Activated T-cell treated with anti-CD3 and anti-CD28 coated beads, Interleukin-2, amount 50 U/mL, for 24 hours (primary cell): ENCODE data around the gene PIGV.
"Not testable (repeated sequence)": the region's sequence is repeated elsewhere in the genome, so short reads cannot be mapped to it uniquely, and the experiment has no call there.

ENCODE experiments used
- DNase-seq: peaks from one replicate; pipeline ENCODE4 v3.0.0-alpha.2; 2020
- H3K27ac Mint-ChIP-seq: 2 replicates; pipeline ENCODE4 v1.8.0; 2020; ENCODE audit warnings: mild to moderate bottlenecking, mixed read lengths
- H3K27me3 Mint-ChIP-seq: 2 replicates; pipeline ENCODE4 v1.8.0; 2020; ENCODE audit warnings: mixed read lengths
- H3K36me3 Mint-ChIP-seq: 2 replicates; pipeline ENCODE4 v1.8.0; 2020; ENCODE audit warnings: low read depth, mixed read lengths
- H3K4me1 Mint-ChIP-seq: 2 replicates; pipeline ENCODE4 v1.8.0; 2020; ENCODE audit warnings: low read depth, mixed read lengths
- H3K4me3 Mint-ChIP-seq: 2 replicates; pipeline ENCODE4 v1.8.0; 2020; ENCODE audit warnings: mild to moderate bottlenecking, moderate library complexity, mixed read lengths
- H3K9me3 Mint-ChIP-seq: 2 replicates; pipeline ENCODE4 v1.8.0; 2020; ENCODE audit warnings: mixed read lengths

PIGV gene

GRCh38 chr1:26827663-26828062 is 39.9 kb downstream of the PIGV start:
- Mint-ChIP-seq H3K27ac (peak overlapping the region; percentile 98), H3K27me3 (no peaks in the 10 kb centered on the region), H3K4me3 (peak overlapping the region; percentile 97), H3K4me1 (peaks cover 70% of the 10 kb centered on the region), H3K36me3 (peaks cover 59% of the 10 kb centered on the region), H3K9me3 (no peaks in the 10 kb centered on the region)
- no peak for DNase-seq

GRCh38 chr1:26828411-26828991 is 40.8 kb downstream of the PIGV start:
- Mint-ChIP-seq H3K27me3 (no peaks in the 10 kb centered on the region), H3K27ac (peak overlapping the region; percentile 98), H3K9me3 (no peaks in the 10 kb centered on the region), H3K4me1 (peaks cover 73% of the 10 kb centered on the region), H3K4me3 (peak overlapping the region; percentile 97), H3K36me3 (peaks cover 67% of the 10 kb centered on the region)
- DNase-seq, result no peak

GRCh38 chr1:26829184-26829911 is 41.6 kb downstream of the PIGV start:
- Mint-ChIP-seq H3K36me3 (peaks cover 76% of the 10 kb centered on the region), H3K4me1 (peaks cover 82% of the 10 kb centered on the region), H3K27ac (peak overlapping the region; percentile 98), H3K9me3 (no peaks in the 10 kb centered on the region), H3K4me3 (peak overlapping the region; percentile 97), H3K27me3 (no peaks in the 10 kb centered on the region)
- no peak for DNase-seq

GRCh38 chr1:26831059-26831458 is 43.3 kb downstream of the PIGV start:
- Mint-ChIP-seq H3K27me3 (no peaks in the 10 kb centered on the region), H3K27ac (peak overlapping the region; percentile 98), H3K36me3 (peaks cover 93% of the 10 kb centered on the region), H3K4me1 (peaks cover 78% of the 10 kb centered on the region), H3K4me3 (no peak overlapping the region), H3K9me3 (no peaks in the 10 kb centered on the region)
- DNase-seq, result no peak

- Mint-ChIP-seq H3K36me3 (peaks cover 96% of the 10 kb centered on the region), H3K27me3 (no peaks in the 10 kb centered on the region), H3K27ac (peak overlapping the region; percentile 98), H3K4me3 (no peak overlapping the region), H3K9me3 (no peaks in the 10 kb centered on the region), H3K4me1 (peaks cover 76% of the 10 kb centered on the region)
- no peak for DNase-seq
Measured at GRCh38 chr1:26831546-26832248, 43.9 kb downstream of the PIGV start.

- Mint-ChIP-seq H3K36me3 (peaks cover 90% of the 10 kb centered on the region), H3K4me1 (peaks cover 75% of the 10 kb centered on the region), H3K4me3 (peak overlapping the region; percentile 70)
Measured at GRCh38 chr1:26832249-26832960, 44.7 kb downstream of the PIGV start.

GRCh38 chr1:26833432-26834405 is 46.0 kb downstream of the PIGV start:
- H3K27ac Mint-ChIP-seq, result peak overlapping the region; percentile 98
- peak; percentile 82 for DNase-seq
- peak overlapping the region; percentile 70 for H3K4me3 Mint-ChIP-seq
- H3K9me3 Mint-ChIP-seq, result no peaks in the 10 kb centered on the region
- H3K36me3 Mint-ChIP-seq, result peaks cover 91% of the 10 kb centered on the region
- peaks cover 71% of the 10 kb centered on the region for H3K4me1 Mint-ChIP-seq
- no peaks in the 10 kb centered on the region for H3K27me3 Mint-ChIP-seq

More at GRCh38 chr1:26832249-26832960, 44.7 kb downstream of the PIGV start:
- peak overlapping the region; percentile 98 for H3K27ac Mint-ChIP-seq
- no peaks in the 10 kb centered on the region for H3K27me3 Mint-ChIP-seq
- DNase-seq, result no peak
- H3K9me3 Mint-ChIP-seq, result no peaks in the 10 kb centered on the region

- not testable (repeated sequence) for H3K9me3 Mint-ChIP-seq, DNase-seq, H3K27me3 Mint-ChIP-seq, H3K4me3 Mint-ChIP-seq
- H3K36me3 Mint-ChIP-seq, result peaks cover 88% of the 10 kb centered on the region
- H3K4me1 Mint-ChIP-seq, result peaks cover 52% of the 10 kb centered on the region
- peak overlapping the region; percentile 71 for H3K27ac Mint-ChIP-seq
Measured at GRCh38 chr1:26837665-26838064, 49.9 kb downstream of the PIGV start.

- DNase-seq, result peak; percentile 66
- Mint-ChIP-seq H3K9me3 (no peaks in the 10 kb centered on the region), H3K27me3 (no peaks in the 10 kb centered on the region), H3K27ac (peak overlapping the region; percentile 92), H3K4me3 (peak overlapping the region; percentile 12), H3K4me1 (peaks cover 43% of the 10 kb centered on the region), H3K36me3 (peaks cover 86% of the 10 kb centered on the region)
Measured at GRCh38 chr1:26838474-26839338, 51.0 kb downstream of the PIGV start.

GRCh38 chr1:26839339-26839722 is 51.6 kb downstream of the PIGV start:
- Mint-ChIP-seq H3K4me1 (peaks cover 41% of the 10 kb centered on the region), H3K4me3 (no peak overlapping the region), H3K27me3 (no peaks in the 10 kb centered on the region), H3K27ac (peak overlapping the region; percentile 92), H3K9me3 (no peaks in the 10 kb centered on the region), H3K36me3 (peaks cover 86% of the 10 kb centered on the region)
- no peak for DNase-seq

GRCh38 chr1:26839779-26840178 is 52.0 kb downstream of the PIGV start:
- H3K27ac Mint-ChIP-seq, result peak overlapping the region; percentile 92
- H3K9me3 Mint-ChIP-seq, result no peaks in the 10 kb centered on the region

GRCh38 chr1:26844424-26845196 is 56.9 kb downstream of the PIGV start:
- DNase-seq, result no peak
- H3K4me1 Mint-ChIP-seq, result peaks cover 21% of the 10 kb centered on the region
- no peaks in the 10 kb centered on the region for H3K27me3 Mint-ChIP-seq
- peaks cover 85% of the 10 kb centered on the region for H3K36me3 Mint-ChIP-seq
- no peak overlapping the region for H3K27ac Mint-ChIP-seq
- no peaks in the 10 kb centered on the region for H3K9me3 Mint-ChIP-seq
- H3K4me3 Mint-ChIP-seq, result no peak overlapping the region

More at GRCh38 chr1:26839779-26840178, 52.0 kb downstream of the PIGV start:
- Mint-ChIP-seq H3K4me3 (no peak overlapping the region), H3K4me1 (peaks cover 41% of the 10 kb centered on the region), H3K36me3 (peaks cover 86% of the 10 kb centered on the region), H3K27me3 (no peaks in the 10 kb centered on the region)
- DNase-seq, result no peak
